ENCODE measurements around the gene FIZ1. TPM values are rescaled to one million over a fixed set of nuclear protein-coding genes. Genes with fewer than 3 reads are reported as not detected.

The FIZ1 gene
- total RNA-seq, 1 donor from 2014 or later: 8.4 TPM

DNA sequence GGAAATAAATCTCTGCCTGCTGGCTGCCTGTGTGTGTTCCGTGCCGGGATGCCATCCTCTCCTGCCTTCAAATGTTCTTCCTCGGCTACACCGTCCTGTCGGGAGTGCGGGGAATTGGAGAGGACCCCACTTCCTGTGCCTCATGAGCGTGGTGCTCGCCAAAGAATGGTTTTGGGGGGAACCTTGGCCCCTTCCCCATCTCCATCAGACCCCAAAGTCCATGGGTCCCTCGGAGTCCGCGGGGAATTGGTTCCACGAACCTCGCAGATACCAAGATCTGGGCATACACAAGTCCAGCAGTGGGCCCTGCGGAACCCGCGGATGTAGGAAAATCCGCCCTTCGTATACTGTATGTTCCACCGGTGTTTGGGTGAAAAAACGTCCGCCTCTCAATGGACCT lies 3.8 kb upstream of the FIZ1 start:
- Histone ChIP-seq H3K4me3 (ENCODE audit: low read depth, low read length) (no peak overlapping the region), H3K27me3 (ENCODE audit: control insufficient read depth, insufficient read depth, low read length) (no peaks in the 10 kb centered on the region), H3K36me3 (ENCODE audit: control insufficient read depth, insufficient read depth, low read length) (no peaks in the 10 kb centered on the region)
- TF ChIP-seq, protein P1, sequence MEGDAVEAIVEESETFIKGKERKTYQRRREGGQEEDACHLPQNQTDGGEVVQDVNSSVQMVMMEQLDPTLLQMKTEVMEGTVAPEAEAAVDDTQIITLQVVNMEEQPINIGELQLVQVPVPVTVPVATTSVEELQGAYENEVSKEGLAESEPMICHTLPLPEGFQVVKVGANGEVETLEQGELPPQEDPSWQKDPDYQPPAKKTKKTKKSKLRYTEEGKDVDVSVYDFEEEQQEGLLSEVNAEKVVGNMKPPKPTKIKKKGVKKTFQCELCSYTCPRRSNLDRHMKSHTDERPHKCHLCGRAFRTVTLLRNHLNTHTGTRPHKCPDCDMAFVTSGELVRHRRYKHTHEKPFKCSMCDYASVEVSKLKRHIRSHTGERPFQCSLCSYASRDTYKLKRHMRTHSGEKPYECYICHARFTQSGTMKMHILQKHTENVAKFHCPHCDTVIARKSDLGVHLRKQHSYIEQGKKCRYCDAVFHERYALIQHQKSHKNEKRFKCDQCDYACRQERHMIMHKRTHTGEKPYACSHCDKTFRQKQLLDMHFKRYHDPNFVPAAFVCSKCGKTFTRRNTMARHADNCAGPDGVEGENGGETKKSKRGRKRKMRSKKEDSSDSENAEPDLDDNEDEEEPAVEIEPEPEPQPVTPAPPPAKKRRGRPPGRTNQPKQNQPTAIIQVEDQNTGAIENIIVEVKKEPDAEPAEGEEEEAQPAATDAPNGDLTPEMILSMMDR (IDR thresholded peaks at IDR 0.05; ENCODE audit: insufficient read depth, low read length, poor library complexity, severe bottlenecking): no peak
- no peak for DNase-seq (ENCODE audit: low read depth)

- no peaks in the 10 kb centered on the region for H3K27me3 ChIP-seq (ENCODE audit: control insufficient read depth, insufficient read depth, low read length)
- H3K4me3 ChIP-seq (ENCODE audit: low read depth, low read length): no peak overlapping the region
- DNase-seq (ENCODE audit: low read depth): no peak
- H3K36me3 ChIP-seq (ENCODE audit: control insufficient read depth, insufficient read depth, low read length): no peaks in the 10 kb centered on the region
- TF ChIP-seq, protein P1 (IDR thresholded peaks at IDR 0.05; ENCODE audit: insufficient read depth, low read length, poor library complexity, severe bottlenecking): no peak
Measured at GRCh38 chr19:55602104-55603001, 3.0 kb upstream of the FIZ1 start.

DNA sequence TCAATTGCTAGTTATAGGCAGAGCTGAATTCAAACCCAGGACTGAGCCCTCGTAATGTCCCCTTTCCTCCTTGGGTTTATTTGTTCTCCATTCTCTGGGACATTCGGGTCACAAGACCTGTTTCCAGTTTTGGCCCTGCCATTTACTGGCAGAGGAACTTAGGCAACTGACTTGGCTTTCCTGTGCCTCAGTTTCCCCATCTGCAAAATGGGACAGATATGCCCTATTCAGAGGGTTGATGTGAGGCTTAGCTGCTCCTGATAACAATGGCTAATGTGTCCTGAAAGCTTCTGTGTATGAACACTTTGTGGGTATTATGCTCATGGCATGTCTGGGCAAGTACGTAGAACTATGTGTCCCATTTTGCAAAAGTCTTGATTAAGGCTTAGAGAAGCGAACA lies 1.8 kb upstream of the FIZ1 start:
- H3K27me3 ChIP-seq (ENCODE audit: control insufficient read depth, insufficient read depth, low read length): no peaks in the 10 kb centered on the region
- TF ChIP-seq, protein P1 (IDR thresholded peaks at IDR 0.05; ENCODE audit: insufficient read depth, low read length, poor library complexity, severe bottlenecking): no peak
- H3K4me3 ChIP-seq (ENCODE audit: low read depth, low read length): peak overlapping the region; percentile 91
- no peaks in the 10 kb centered on the region for H3K36me3 ChIP-seq (ENCODE audit: control insufficient read depth, insufficient read depth, low read length)
- DNase-seq (ENCODE audit: low read depth): no peak

DNA sequence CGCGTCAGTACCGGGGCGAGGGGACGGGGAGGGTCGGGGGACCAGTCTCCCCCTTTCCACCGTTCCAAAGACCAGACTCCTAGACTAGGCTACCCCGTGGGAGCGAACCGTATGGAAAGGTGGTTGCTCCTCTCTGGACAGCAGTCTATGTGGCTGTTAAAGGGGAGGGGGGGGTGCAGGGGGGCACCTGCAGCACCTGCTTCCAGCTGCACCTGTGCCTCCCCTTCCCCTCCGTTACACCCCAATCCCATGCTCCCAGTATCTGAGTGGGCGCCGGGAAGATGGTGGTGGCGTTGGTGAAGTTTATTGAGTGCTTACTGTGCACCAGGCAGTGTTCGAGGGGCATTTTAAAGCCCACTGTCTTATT lies 1.3 kb upstream of the FIZ1 start:
- no peak for DNase-seq (ENCODE audit: low read depth)
- H3K36me3 ChIP-seq (ENCODE audit: control insufficient read depth, insufficient read depth, low read length): no peaks in the 10 kb centered on the region
- TF ChIP-seq, protein P1 (IDR thresholded peaks at IDR 0.05; ENCODE audit: insufficient read depth, low read length, poor library complexity, severe bottlenecking): no peak

GRCh38 chr19:55599842-55600661 lies 735 bp upstream of the FIZ1 start, which contains the start of gene ZNF524:
ZNF524 (plus strand) TSS chr19:55600288; CDS start chr19:55602113, 1,825 bp downstream.
- no peak for DNase-seq (ENCODE audit: low read depth)
- Histone ChIP-seq H3K36me3 (ENCODE audit: control insufficient read depth, insufficient read depth, low read length) (no peaks in the 10 kb centered on the region), H3K4me3 (ENCODE audit: low read depth, low read length) (peak within 1 kb of the TSS; percentile 91), H3K27me3 (ENCODE audit: control insufficient read depth, insufficient read depth, low read length) (no peaks in the 10 kb centered on the region)
- TF ChIP-seq, protein P1 (IDR thresholded peaks at IDR 0.05; ENCODE audit: insufficient read depth, low read length, poor library complexity, severe bottlenecking): no peak

More for the DNA sequence above, 1.3 kb upstream of the FIZ1 start:
- H3K27me3 ChIP-seq (ENCODE audit: control insufficient read depth, insufficient read depth, low read length): no peaks in the 10 kb centered on the region
- H3K4me3 ChIP-seq (ENCODE audit: low read depth, low read length): peak overlapping the region; percentile 91

All from kidney epithelial cell (primary cell).